Mesothelial cell of epicardium (in vitro differentiated cells): Measurements from ENCODE around the gene RAP1A. TPM values are rescaled to one million over a fixed set of nuclear protein-coding genes. Genes with fewer than 3 reads are reported as not detected.

ENCODE experiments used
- DNase-seq, 2 experiments: peaks; one replicate each; pipeline ENCODE4 v3.0.0; 2021; ENCODE audit warnings: low spot score in 2 of 2; ENCODE audit not compliant: unreplicated experiment in 2 of 2
- H3K27ac Mint-ChIP-seq: 2 replicates; pipeline ENCODE4 v1.8.0; 2021; ENCODE audit warnings: mixed read lengths
- H3K27me3 Mint-ChIP-seq: 2 replicates; pipeline ENCODE4 v1.8.0; 2021; ENCODE audit warnings: low read depth, mixed read lengths
- H3K36me3 Mint-ChIP-seq: 2 replicates; pipeline ENCODE4 v1.8.0; 2021; ENCODE audit warnings: mixed read lengths
- H3K4me1 Mint-ChIP-seq: 2 replicates; pipeline ENCODE4 v1.8.0; 2021; ENCODE audit warnings: mixed read lengths
- H3K4me3 Mint-ChIP-seq: 2 replicates; pipeline ENCODE4 v1.8.0; 2021; ENCODE audit warnings: mild to moderate bottlenecking, moderate library complexity, mixed read lengths
- H3K9me3 Mint-ChIP-seq: 2 replicates; pipeline ENCODE4 v1.8.0; 2021; ENCODE audit warnings: mixed read lengths
- total RNA-seq: library from RNA; stranded (reverse); gene quantifications from 3 replicates; pipeline ENCODE4 v1.2.1, GENCODE V29; 2021
- TF ChIP-seq, protein P1 (sequence below): fragments of 200-600 bp; sonication (generic); IDR thresholded peaks from one replicate; pipeline ENCODE4 v1.5.0; 2021; ENCODE audit warnings: antibody characterized with exemption; ENCODE audit not compliant: unreplicated experiment

Gene RAP1A
- total RNA-seq, 1 donor from 2014 or later, result 28.3 TPM

DNA sequence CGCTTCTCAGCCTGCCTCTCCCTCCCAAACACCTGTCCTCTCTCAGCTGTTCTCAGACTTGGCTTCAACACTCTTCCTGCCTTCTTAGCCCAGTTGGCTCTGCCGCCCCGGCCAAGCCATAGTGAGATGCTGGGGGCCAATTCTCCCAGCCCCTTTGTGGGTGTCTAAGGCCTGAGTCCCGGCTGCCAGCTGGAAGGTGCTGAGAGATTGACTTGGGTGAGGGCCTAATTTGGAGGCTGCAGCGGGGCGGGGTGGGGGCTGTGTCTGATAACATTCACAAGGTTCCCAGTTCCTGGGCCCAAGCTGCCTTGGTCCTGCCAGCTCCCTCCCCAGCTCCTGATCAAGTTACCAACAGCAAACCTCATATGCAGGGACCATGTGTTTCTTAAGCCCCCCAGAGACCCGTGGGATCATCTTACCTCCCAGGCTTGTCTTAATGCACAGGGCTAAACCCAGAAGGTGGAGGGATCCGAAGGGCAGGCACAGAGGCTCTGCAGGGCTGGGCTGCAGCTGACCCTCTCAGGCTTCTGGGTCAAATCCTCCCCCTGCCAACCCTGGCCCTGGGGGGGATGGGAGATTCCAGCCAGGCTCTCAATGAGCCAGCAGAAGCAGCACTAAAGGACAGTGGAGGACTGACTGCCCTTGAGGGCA is 109.8 kb downstream of the RAP1A start:
- Mint-ChIP-seq H3K27me3 (peaks cover 33% of the 10 kb centered on the region), H3K4me3 (no peak overlapping the region), H3K27ac (no peak overlapping the region), H3K4me1 (peaks cover 7% of the 10 kb centered on the region), H3K9me3 (no peaks in the 10 kb centered on the region), H3K36me3 (no peaks in the 10 kb centered on the region)
- DNase-seq, result no peak
- TF ChIP-seq, protein P1, sequence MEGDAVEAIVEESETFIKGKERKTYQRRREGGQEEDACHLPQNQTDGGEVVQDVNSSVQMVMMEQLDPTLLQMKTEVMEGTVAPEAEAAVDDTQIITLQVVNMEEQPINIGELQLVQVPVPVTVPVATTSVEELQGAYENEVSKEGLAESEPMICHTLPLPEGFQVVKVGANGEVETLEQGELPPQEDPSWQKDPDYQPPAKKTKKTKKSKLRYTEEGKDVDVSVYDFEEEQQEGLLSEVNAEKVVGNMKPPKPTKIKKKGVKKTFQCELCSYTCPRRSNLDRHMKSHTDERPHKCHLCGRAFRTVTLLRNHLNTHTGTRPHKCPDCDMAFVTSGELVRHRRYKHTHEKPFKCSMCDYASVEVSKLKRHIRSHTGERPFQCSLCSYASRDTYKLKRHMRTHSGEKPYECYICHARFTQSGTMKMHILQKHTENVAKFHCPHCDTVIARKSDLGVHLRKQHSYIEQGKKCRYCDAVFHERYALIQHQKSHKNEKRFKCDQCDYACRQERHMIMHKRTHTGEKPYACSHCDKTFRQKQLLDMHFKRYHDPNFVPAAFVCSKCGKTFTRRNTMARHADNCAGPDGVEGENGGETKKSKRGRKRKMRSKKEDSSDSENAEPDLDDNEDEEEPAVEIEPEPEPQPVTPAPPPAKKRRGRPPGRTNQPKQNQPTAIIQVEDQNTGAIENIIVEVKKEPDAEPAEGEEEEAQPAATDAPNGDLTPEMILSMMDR, result no peak

DNA sequence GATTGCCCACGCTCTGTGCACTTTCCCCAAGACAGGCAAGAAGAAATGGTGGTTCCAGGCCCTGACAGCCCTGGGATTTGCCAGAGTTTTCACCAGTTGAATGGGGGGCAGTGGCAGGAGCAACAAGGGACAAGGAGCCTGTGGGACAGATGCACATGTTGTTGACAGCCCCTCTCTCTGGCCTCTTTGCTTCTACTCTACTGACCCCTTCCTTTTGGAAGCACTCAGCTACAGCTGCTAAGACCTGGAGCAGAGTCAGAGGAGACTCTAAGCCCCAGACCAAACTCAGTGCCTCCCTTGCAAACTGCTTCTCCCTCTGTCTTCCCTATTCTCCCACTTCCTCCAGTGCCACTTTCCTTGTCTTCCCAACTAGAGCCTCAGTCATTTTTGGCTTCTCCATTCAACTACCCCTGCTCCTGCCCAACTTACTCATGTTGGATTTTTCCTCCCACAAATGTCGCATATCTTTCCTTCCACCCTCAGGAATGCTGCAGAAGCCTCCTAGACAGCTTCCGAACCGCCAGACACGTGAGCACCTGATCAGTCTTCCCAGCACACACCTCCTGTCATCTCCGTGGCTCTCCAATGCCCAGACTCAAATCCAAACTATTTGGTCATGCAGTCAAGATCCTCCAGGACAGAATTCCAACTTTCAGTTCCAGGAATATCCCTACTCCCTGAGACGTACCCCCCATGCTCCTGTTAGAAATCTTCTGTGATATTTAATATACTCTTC is 110.5 kb downstream of the RAP1A start:
- H3K36me3 Mint-ChIP-seq, result no peaks in the 10 kb centered on the region
- DNase-seq, result no peak
- H3K4me1 Mint-ChIP-seq, result peaks cover 7% of the 10 kb centered on the region
- no peak overlapping the region for H3K27ac Mint-ChIP-seq
- no peaks in the 10 kb centered on the region for H3K9me3 Mint-ChIP-seq
- H3K4me3 Mint-ChIP-seq, result no peak overlapping the region
- TF ChIP-seq, protein P1, result no peak
- H3K27me3 Mint-ChIP-seq, result peaks cover 31% of the 10 kb centered on the region

DNA sequence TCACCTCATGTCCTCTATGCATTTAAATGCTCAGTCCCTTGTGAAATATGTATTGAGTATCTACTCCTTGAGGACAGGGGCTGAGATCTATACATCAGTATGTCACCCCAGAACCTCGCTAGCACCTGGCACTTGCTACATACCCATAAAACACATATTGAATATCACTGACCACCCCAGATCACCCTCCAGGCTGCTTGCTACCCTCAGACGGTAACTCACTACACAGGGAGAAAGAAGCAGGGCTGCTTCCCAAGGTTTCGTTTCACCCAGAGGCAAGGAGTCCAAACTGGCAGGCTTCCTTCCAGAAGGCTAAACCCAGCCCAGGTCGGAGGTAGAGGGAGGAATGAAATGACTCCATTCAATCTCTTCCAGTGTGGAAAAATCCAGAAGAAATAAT is 111.1 kb downstream of the RAP1A start:
- TF ChIP-seq, protein P1, result no peak
- Mint-ChIP-seq H3K27me3 (peaks cover 31% of the 10 kb centered on the region), H3K36me3 (no peaks in the 10 kb centered on the region), H3K4me1 (peaks cover 7% of the 10 kb centered on the region), H3K4me3 (no peak overlapping the region), H3K27ac (no peak overlapping the region), H3K9me3 (no peaks in the 10 kb centered on the region)
- no peak for DNase-seq

DNA sequence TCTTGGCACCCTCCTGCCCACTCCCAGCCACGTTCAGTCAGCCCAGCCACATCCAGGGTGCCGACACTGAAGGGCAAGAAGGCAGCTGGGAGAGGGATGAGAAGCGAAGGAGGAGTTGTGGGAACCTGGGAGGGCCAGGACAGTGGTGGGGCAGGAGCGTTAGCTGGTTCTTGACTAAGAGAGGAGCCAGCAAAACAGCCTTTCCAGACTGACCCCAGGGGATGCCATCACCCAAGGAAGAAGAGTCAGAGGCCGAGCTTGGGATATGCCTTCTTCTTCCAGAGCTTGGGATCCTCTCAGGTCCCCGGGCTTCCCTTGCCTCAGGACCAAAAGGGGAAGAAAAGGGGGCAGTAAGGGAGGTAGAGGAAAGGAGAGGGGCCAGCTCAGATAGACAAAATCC is 112.4 kb downstream of the RAP1A start:
- H3K4me3 Mint-ChIP-seq, result no peak overlapping the region
- peaks cover 7% of the 10 kb centered on the region for H3K4me1 Mint-ChIP-seq
- H3K27ac Mint-ChIP-seq, result no peak overlapping the region
- no peaks in the 10 kb centered on the region for H3K9me3 Mint-ChIP-seq
- H3K27me3 Mint-ChIP-seq, result peaks cover 31% of the 10 kb centered on the region
- no peaks in the 10 kb centered on the region for H3K36me3 Mint-ChIP-seq
- DNase-seq, result no peak
- TF ChIP-seq, protein P1, result no peak

DNA sequence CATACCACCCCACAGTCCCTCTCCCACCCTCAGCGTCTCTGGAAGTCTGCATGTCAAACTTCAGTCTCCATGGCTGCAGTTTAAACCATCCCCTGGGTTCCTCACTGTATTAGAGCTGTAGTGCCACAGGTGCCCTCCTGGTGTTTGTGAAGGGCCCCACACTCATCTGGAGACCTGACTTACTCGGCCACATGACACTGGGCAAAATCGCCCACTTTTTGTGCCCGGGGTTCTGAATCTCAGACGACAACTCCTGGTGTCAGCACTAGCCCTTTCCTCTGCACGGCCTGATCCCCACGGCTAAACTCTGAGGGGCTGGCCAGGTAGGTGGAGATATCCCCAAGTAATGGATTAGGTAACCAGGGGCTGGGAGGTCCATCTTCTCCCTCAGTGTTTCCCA is 113.1 kb downstream of the RAP1A start:
- TF ChIP-seq, protein P1, result no peak
- Mint-ChIP-seq H3K27me3 (peaks cover 28% of the 10 kb centered on the region), H3K36me3 (no peaks in the 10 kb centered on the region), H3K4me1 (peaks cover 12% of the 10 kb centered on the region), H3K9me3 (no peaks in the 10 kb centered on the region), H3K27ac (no peak overlapping the region), H3K4me3 (no peak overlapping the region)
- DNase-seq, result no peak
